RWPE2 (cell line): ENCODE measurements around the gene DSCAM.

Experiments
- ATAC-seq: fragments of 200-7000 bp; cut with Tn5 transposase; 3 replicates; pipeline ENCODE4 v1.9.1; 2021; ENCODE audit warnings: low read depth
- DNase-seq: peaks from one replicate; pipeline ENCODE4 v3.0.0-alpha.2; 2020; ENCODE audit warnings: low spot score
- H3K27ac ChIP-seq: fragments of 450-650 bp; 2 replicates; pipeline ENCODE4 v1.5.1; 2017; ENCODE audit warnings: mild to moderate bottlenecking; ENCODE audit not compliant: poor library complexity, severe bottlenecking
- H3K27me3 ChIP-seq: fragments of 250-450 bp; sonication (Bioruptor Pico); 2 replicates; pipeline ENCODE4 v1.5.1; 2021; ENCODE audit warnings: mild to moderate bottlenecking, moderate library complexity; ENCODE audit not compliant: insufficient read depth, poor library complexity, severe bottlenecking
- H3K36me3 ChIP-seq: fragments of 250-450 bp; sonication (Bioruptor Pico); 2 replicates; pipeline ENCODE4 v1.5.1; 2020; ENCODE audit warnings: low read depth, mild to moderate bottlenecking, moderate library complexity
- H3K4me1 ChIP-seq: fragments of 250-450 bp; sonication (Bioruptor Pico); 2 replicates; pipeline ENCODE4 v1.5.1; 2021; ENCODE audit warnings: mild to moderate bottlenecking, moderate library complexity; ENCODE audit not compliant: insufficient read depth, poor library complexity, severe bottlenecking
- H3K4me3 ChIP-seq: fragments of 250-450 bp; sonication (Bioruptor Pico); 2 replicates; pipeline ENCODE4 v1.5.1; 2021; ENCODE audit warnings: mild to moderate bottlenecking, moderate library complexity; ENCODE audit not compliant: severe bottlenecking
- H3K9me3 ChIP-seq: fragments of 250-450 bp; sonication (Bioruptor Pico); 2 replicates; pipeline ENCODE4 v1.5.1; 2021; ENCODE audit warnings: mild to moderate bottlenecking, moderate library complexity; ENCODE audit not compliant: severe bottlenecking
- TF ChIP-seq, protein P1 (sequence below): fragments of 450-650 bp; IDR thresholded peaks from one replicate; pipeline ENCODE4 v1.5.1; 2017; ENCODE audit warnings: mild to moderate bottlenecking, moderate library complexity; ENCODE audit not compliant: poor library complexity, severe bottlenecking

The DSCAM gene

DNA sequence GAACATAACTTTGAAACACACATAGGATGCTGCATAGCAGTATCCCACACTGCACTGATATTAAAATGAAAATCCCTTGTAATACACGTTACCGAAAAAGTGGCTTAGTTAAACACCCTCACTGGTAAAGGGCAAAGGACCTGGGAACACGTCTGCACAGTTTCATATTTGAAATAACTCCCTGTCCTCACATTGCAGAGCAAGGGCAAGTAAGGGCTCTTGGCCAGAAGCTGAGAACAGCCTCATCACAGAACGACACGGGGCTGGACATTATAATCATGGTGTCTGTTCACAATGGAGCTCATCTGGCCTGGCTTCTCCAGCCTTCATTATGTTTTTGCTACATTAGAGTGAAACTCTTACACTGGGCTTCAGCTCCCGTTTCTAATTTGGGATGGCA lies 772.8 kb downstream of the DSCAM start:
- TF ChIP-seq, protein P1, sequence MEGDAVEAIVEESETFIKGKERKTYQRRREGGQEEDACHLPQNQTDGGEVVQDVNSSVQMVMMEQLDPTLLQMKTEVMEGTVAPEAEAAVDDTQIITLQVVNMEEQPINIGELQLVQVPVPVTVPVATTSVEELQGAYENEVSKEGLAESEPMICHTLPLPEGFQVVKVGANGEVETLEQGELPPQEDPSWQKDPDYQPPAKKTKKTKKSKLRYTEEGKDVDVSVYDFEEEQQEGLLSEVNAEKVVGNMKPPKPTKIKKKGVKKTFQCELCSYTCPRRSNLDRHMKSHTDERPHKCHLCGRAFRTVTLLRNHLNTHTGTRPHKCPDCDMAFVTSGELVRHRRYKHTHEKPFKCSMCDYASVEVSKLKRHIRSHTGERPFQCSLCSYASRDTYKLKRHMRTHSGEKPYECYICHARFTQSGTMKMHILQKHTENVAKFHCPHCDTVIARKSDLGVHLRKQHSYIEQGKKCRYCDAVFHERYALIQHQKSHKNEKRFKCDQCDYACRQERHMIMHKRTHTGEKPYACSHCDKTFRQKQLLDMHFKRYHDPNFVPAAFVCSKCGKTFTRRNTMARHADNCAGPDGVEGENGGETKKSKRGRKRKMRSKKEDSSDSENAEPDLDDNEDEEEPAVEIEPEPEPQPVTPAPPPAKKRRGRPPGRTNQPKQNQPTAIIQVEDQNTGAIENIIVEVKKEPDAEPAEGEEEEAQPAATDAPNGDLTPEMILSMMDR = no peak
- Histone ChIP-seq H3K27ac (no peak overlapping the region), H3K9me3 (no peaks in the 10 kb centered on the region), H3K4me3 (no peak overlapping the region), H3K36me3 (no peaks in the 10 kb centered on the region), H3K4me1 (no peaks in the 10 kb centered on the region), H3K27me3 (peaks cover 3% of the 10 kb centered on the region)
- DNase-seq (no peak), ATAC-seq (no peak)

DNA sequence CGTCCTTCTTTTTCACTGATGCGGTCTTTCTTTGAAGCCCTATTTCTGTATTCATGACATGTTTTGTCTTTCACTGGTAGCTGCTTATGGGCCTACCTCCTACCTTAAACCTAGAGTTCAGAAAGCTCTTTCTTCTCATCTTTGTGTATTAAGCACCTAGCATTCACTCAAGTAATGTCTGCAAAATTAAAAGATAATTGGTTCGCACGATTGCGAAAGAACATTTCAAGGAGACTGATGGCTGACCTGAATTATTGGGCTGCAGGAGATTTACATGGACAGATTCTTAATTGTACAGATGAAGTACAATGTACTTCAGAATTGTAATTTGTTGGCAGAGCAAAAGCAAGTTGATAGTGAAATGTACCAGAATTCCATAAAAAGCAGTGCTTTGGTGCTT lies 773.3 kb downstream of the DSCAM start:
- DNase-seq = no peak
- no peak overlapping the region for H3K27ac ChIP-seq
- H3K4me1 ChIP-seq = no peaks in the 10 kb centered on the region
- no peak for ATAC-seq
- peaks cover 3% of the 10 kb centered on the region for H3K27me3 ChIP-seq
- no peaks in the 10 kb centered on the region for H3K36me3 ChIP-seq
- TF ChIP-seq, protein P1 = no peak
- H3K4me3 ChIP-seq = no peak overlapping the region
- H3K9me3 ChIP-seq = no peaks in the 10 kb centered on the region

DNA sequence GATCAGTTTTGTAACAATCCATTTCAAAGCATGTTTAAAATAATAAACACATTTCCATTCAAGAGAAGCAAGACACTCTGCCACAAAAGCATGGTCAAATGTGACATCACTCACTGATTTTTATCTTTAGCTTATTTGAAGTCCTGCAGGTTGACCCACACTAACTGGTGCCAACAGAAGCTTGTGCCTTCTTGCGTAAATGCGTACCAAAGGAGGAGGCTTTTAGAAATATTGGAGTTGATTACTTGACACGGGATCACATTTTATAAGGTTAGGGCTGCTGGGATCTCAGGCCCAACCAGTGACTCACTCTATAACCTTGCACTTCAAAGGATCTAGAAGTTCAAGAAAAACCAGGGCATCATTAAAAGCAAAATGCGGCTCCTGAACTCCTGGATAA lies 776.1 kb downstream of the DSCAM start:
- Histone ChIP-seq H3K9me3 (no peaks in the 10 kb centered on the region), H3K4me1 (no peaks in the 10 kb centered on the region), H3K27ac (no peak overlapping the region), H3K27me3 (no peaks in the 10 kb centered on the region), H3K4me3 (no peak overlapping the region), H3K36me3 (no peaks in the 10 kb centered on the region)
- TF ChIP-seq, protein P1 = no peak
- ATAC-seq = no peak
- DNase-seq = no peak

DNA sequence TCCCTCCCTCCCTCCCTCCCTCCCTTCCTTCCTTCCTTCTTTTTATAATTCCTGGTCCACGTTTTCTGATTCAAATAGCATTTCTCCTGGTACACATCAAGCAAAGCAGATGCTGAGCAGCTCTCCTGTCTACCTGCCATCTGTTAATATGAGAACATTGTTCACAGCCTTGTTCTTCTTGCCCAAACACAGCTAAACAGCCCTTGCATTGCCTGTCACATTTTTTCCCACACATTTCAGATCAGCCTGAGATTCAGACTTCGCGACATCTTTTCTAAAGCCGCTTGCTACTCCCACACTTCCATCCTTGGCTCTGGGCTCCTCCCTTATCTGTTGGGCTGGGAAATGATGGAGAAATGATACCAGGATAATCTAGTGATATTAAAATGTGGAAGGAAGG lies 779.2 kb downstream of the DSCAM start:
- ATAC-seq = no peak
- Histone ChIP-seq H3K27ac (no peak overlapping the region), H3K36me3 (no peaks in the 10 kb centered on the region), H3K4me1 (no peaks in the 10 kb centered on the region), H3K9me3 (no peaks in the 10 kb centered on the region), H3K27me3 (no peaks in the 10 kb centered on the region), H3K4me3 (no peak overlapping the region)
- TF ChIP-seq, protein P1 = no peak
- no peak for DNase-seq

DNA sequence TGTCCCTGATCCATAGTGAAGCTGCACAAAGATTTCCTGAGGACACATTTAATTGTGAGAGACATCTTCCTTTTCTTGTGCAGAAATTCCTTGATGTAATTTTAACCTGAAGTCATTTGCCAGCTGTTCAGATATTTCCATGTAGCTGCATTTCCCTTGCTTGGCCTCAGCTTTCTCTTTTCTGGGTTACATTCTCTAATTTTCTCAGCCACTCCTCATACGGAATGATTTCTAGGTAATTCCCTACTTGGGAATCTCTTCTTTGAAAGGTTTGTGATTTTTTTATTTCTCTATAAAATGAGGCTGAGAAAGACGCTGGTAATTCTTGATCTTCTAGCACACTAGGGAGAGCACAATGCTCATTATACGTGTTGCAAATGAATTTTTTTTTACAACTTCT lies 780.7 kb downstream of the DSCAM start:
- ATAC-seq = no peak
- Histone ChIP-seq H3K9me3 (no peaks in the 10 kb centered on the region), H3K4me3 (no peak overlapping the region), H3K36me3 (no peaks in the 10 kb centered on the region), H3K27me3 (peaks cover 6% of the 10 kb centered on the region), H3K27ac (no peak overlapping the region), H3K4me1 (no peaks in the 10 kb centered on the region)
- DNase-seq = no peak
- TF ChIP-seq, protein P1 = no peak
